ENCODE results near the gene NLGN1.
"Not testable (repeated sequence)": the region's sequence is repeated elsewhere in the genome, so short reads cannot be mapped to it uniquely, and the experiment has no call there.

Gene NLGN1

GRCh38 chr3:174170248-174170647, 772.7 kb downstream of the NLGN1 start:
- Histone ChIP-seq H3K27ac (no peak overlapping the region), H3K4me3 (no peak overlapping the region)

GRCh38 chr3:174186377-174186989, 788.9 kb downstream of the NLGN1 start:
- Histone ChIP-seq H3K4me3 (no peak overlapping the region), H3K27ac (no peak overlapping the region)

- no peak overlapping the region for H3K4me3 ChIP-seq
- H3K27ac ChIP-seq = no peak overlapping the region
Measured at GRCh38 chr3:174191380-174191779, 793.8 kb downstream of the NLGN1 start.

GRCh38 chr3:174191895-174192294, 794.4 kb downstream of the NLGN1 start:
- Histone ChIP-seq H3K4me3 (no peak overlapping the region), H3K27ac (no peak overlapping the region)

- H3K4me3 ChIP-seq = no peak overlapping the region
- H3K27ac ChIP-seq = no peak overlapping the region
Measured at GRCh38 chr3:174192471-174192870, 794.9 kb downstream of the NLGN1 start.

- no peak overlapping the region for H3K4me3 ChIP-seq
- no peak overlapping the region for H3K27ac ChIP-seq
Measured at GRCh38 chr3:174193604-174194003, 796.1 kb downstream of the NLGN1 start.

- Histone ChIP-seq H3K4me3 (no peak overlapping the region), H3K27ac (no peak overlapping the region)
Measured at GRCh38 chr3:174197416-174197815, 799.9 kb downstream of the NLGN1 start.

- Histone ChIP-seq H3K27ac (no peak overlapping the region), H3K4me3 (no peak overlapping the region)
Measured at GRCh38 chr3:174198199-174198598, 800.7 kb downstream of the NLGN1 start.

- no peak overlapping the region for H3K4me3 ChIP-seq
- H3K27ac ChIP-seq = no peak overlapping the region
Measured at GRCh38 chr3:174199696-174200095, 802.2 kb downstream of the NLGN1 start.

GRCh38 chr3:174202116-174202515, 804.6 kb downstream of the NLGN1 start:
- H3K4me3 ChIP-seq = no peak overlapping the region

GRCh38 chr3:174202561-174202960, 805.0 kb downstream of the NLGN1 start:
- Histone ChIP-seq H3K4me3 (no peak overlapping the region), H3K27ac (no peak overlapping the region)

More at GRCh38 chr3:174202116-174202515, 804.6 kb downstream of the NLGN1 start:
- H3K27ac ChIP-seq = no peak overlapping the region

GRCh38 chr3:174204765-174205164, 807.2 kb downstream of the NLGN1 start:
- no peak overlapping the region for H3K4me3 ChIP-seq
- H3K27ac ChIP-seq = no peak overlapping the region

GRCh38 chr3:174206607-174207192, 809.2 kb downstream of the NLGN1 start:
- no peak overlapping the region for H3K4me3 ChIP-seq
- no peak overlapping the region for H3K27ac ChIP-seq

- H3K4me3 ChIP-seq = no peak overlapping the region
- no peak overlapping the region for H3K27ac ChIP-seq
Measured at GRCh38 chr3:174208161-174208560, 810.6 kb downstream of the NLGN1 start.

- H3K4me3 ChIP-seq = not testable (repeated sequence)
Measured at GRCh38 chr3:174211896-174212295, 814.4 kb downstream of the NLGN1 start.

GRCh38 chr3:174215456-174215855, 817.9 kb downstream of the NLGN1 start:
- Histone ChIP-seq H3K4me3 (no peak overlapping the region), H3K27ac (no peak overlapping the region)

More at GRCh38 chr3:174211896-174212295, 814.4 kb downstream of the NLGN1 start:
- H3K27ac ChIP-seq = not testable (repeated sequence)

- no peak overlapping the region for H3K27ac ChIP-seq
- H3K4me3 ChIP-seq = no peak overlapping the region
Measured at GRCh38 chr3:174216019-174216418, 818.5 kb downstream of the NLGN1 start.

- no peak overlapping the region for H3K4me3 ChIP-seq
- no peak overlapping the region for H3K27ac ChIP-seq
Measured at GRCh38 chr3:174216946-174217718, 819.6 kb downstream of the NLGN1 start.

- H3K27ac ChIP-seq = no peak overlapping the region
- H3K4me3 ChIP-seq = no peak overlapping the region
Measured at GRCh38 chr3:174218016-174218415, 820.5 kb downstream of the NLGN1 start.

GRCh38 chr3:174219738-174220137, 822.2 kb downstream of the NLGN1 start:
- no peak overlapping the region for H3K27ac ChIP-seq

More at GRCh38 chr3:174219738-174220137, 822.2 kb downstream of the NLGN1 start:
- H3K4me3 ChIP-seq = no peak overlapping the region

Measured in skin epidermis (tissue), 12 donors.